OCI-LY7 (cell line): Measurements from ENCODE around the gene PES1. TPM values are rescaled to one million over a fixed set of nuclear protein-coding genes. Genes with fewer than 3 reads are reported as not detected.

ENCODE experiments used
- BruUV-seq: library from RNA; stranded (reverse); fragments of 400-500 nt; replicated peaks from 2 replicates; lab custom pipeline; 2021; lab: Mats Ljungman, UMichigan
- CTCF ChIA-PET: fragments of 300-600 bp; sonication (Branson Sonifier 250); formaldehyde crosslinking; loops from one replicate; lab custom pipeline; 2022; ENCODE audit warnings: antibody characterized with exemption; ENCODE audit not compliant: unreplicated experiment; lab: Charles Lee
- POLR2A ChIA-PET: fragments of 300-600 bp; sonication (Branson Sonifier 250); formaldehyde crosslinking; loops from one replicate; lab custom pipeline; 2022; ENCODE audit warnings: antibody characterized with exemption; lab: Charles Lee
- DNase-seq: peaks from one replicate; pipeline ENCODE4 v3.0.0-alpha.2; 2015; ENCODE audit warnings: low spot score
- H2AFZ ChIP-seq: fragments of 200-600 bp; sonication (generic), shearing (Covaris generic); 2 replicates; pipeline ENCODE4 v1.6.1; 2014; ENCODE audit warnings: mild to moderate bottlenecking, antibody characterized with exemption, low read length, moderate library complexity
- H3K27ac ChIP-seq: fragments of 200-600 bp; sonication (generic); 2 replicates; pipeline ENCODE4 v1.5.1; 2014; ENCODE audit warnings: mixed run types, low read depth, mild to moderate bottlenecking, moderate library complexity, low read length, inconsistent platforms; ENCODE audit not compliant: poor library complexity, severe bottlenecking
- H3K36me3 ChIP-seq: fragments of 200-600 bp; sonication (generic); 2 replicates; pipeline ENCODE4 v1.6.1; 2014; ENCODE audit warnings: mild to moderate bottlenecking, antibody characterized with exemption, low read length, moderate library complexity, mixed read lengths; ENCODE audit not compliant: insufficient read depth
- H3K4me1 ChIP-seq: fragments of 200-600 bp; sonication (generic); 2 replicates; pipeline ENCODE4 v1.5.1; 2014; ENCODE audit warnings: mild to moderate bottlenecking, low read length; ENCODE audit not compliant: insufficient read depth, poor library complexity, severe bottlenecking
- H3K4me2 ChIP-seq: fragments of 200-600 bp; sonication (generic); 2 replicates; pipeline ENCODE4 v1.6.1; 2014; ENCODE audit warnings: mild to moderate bottlenecking, low read length
- H3K4me3 ChIP-seq: fragments of 200-600 bp; sonication (generic); 2 replicates; pipeline ENCODE4 v1.5.1; 2014; ENCODE audit warnings: mild to moderate bottlenecking, low read depth, low read length; ENCODE audit not compliant: poor library complexity, severe bottlenecking
- H3K79me2 ChIP-seq: fragments of 200-600 bp; sonication (generic); 2 replicates; pipeline ENCODE4 v1.6.1; 2016; ENCODE audit warnings: low read depth, mild to moderate bottlenecking, low read length, moderate library complexity, mixed read lengths; ENCODE audit not compliant: insufficient read depth
- H3K9me2 ChIP-seq: fragments of 200-600 bp; sonication (generic); 2 replicates; pipeline ENCODE4 v1.6.1; 2016; ENCODE audit warnings: mild to moderate bottlenecking, low read length, mixed read lengths; ENCODE audit not compliant: insufficient read depth
- H3K9me3 ChIP-seq: fragments of 200-600 bp; sonication (generic); 2 replicates; pipeline ENCODE4 v1.6.1; 2014; ENCODE audit warnings: mild to moderate bottlenecking, mixed run types, low read length, mixed read lengths
- H4K20me1 ChIP-seq: fragments of 200-600 bp; sonication (generic); 2 replicates; pipeline ENCODE4 v1.6.1; 2014; ENCODE audit warnings: mild to moderate bottlenecking, antibody characterized with exemption, low read length, moderate library complexity, mixed read lengths; ENCODE audit not compliant: insufficient read depth
- EZH2phosphoT487 ChIP-seq: fragments of 200-600 bp; sonication (generic); IDR thresholded peaks from 2 replicates; pipeline ENCODE4 v1.6.1; 2018; ENCODE audit warnings: low read depth, borderline replicate concordance, mild to moderate bottlenecking, mixed run types, antibody characterized with exemption, low read length, moderate library complexity, mixed read lengths
- intact Hi-C: fragments of 100-400 bp; cut with micrococcal nuclease; formaldehyde crosslinking; loops from one replicate; pipeline ENCODE4 v1.10.0; 2022; ENCODE audit not compliant: unreplicated experiment
- total RNA-seq, 2 experiments: library from RNA; depleted of rRNA in 1 of 2; stranded (reverse); fragments of >200 nt in 1 of 2; shearing (Covaris generic) in 1 of 2; gene quantifications; 2 replicates each; pipeline ENCODE4 v1.2.3, GENCODE V29; 2014 to 2022
- TF ChIP-seq, protein P1 (sequence below): fragments of 200-600 bp; sonication (generic); conservative IDR thresholded peaks from 2 replicates; pipeline ENCODE4 v1.5.1; 2014; ENCODE audit warnings: mild to moderate bottlenecking, antibody characterized with exemption, low read length, moderate library complexity, mixed read lengths

The PES1 gene
- total RNA-seq, 2 experiments from 2014 or later = 78.2 to 107 TPM

DNA sequence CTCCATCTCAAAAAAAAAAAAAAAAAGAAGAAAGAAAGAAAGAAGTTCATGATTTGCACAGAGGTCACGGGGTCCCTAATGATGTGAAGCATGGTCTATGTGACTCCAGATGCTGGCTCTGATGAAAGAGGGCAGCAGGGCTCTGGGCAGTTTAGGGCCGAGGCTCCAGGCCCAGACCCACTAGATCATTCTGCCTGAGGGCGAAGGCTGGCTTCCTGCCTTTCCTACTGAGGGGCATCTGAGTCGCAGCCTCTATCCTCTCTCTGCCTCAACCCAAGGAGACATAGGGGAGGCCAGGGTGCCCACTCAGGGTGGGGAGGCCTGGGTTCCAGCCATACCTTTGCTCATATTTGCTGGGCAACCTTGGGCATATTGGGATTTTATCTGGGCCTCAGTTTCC, 48.7 kb upstream of the PES1 start:
- Histone ChIP-seq H3K27ac (no peak overlapping the region), H3K4me1 (peaks cover 3% of the 10 kb centered on the region), H3K9me3 (no peaks in the 10 kb centered on the region), H2AFZ (no peak overlapping the region), H3K9me2 (no peaks in the 10 kb centered on the region), H3K4me3 (no peak overlapping the region), H3K4me2 (no peak overlapping the region), H3K79me2 (no peaks in the 10 kb centered on the region), H4K20me1 (no peaks in the 10 kb centered on the region), H3K36me3 (no peaks in the 10 kb centered on the region; the same call in 1 of the 2 replicates)
- intact Hi-C loops = no loop called here
- DNase-seq = no peak
- ChIA-PET CTCF (no interaction called here), POLR2A (no interaction called here)
- no peak for TF ChIP-seq EZH2phosphoT487
- TF ChIP-seq, protein P1, sequence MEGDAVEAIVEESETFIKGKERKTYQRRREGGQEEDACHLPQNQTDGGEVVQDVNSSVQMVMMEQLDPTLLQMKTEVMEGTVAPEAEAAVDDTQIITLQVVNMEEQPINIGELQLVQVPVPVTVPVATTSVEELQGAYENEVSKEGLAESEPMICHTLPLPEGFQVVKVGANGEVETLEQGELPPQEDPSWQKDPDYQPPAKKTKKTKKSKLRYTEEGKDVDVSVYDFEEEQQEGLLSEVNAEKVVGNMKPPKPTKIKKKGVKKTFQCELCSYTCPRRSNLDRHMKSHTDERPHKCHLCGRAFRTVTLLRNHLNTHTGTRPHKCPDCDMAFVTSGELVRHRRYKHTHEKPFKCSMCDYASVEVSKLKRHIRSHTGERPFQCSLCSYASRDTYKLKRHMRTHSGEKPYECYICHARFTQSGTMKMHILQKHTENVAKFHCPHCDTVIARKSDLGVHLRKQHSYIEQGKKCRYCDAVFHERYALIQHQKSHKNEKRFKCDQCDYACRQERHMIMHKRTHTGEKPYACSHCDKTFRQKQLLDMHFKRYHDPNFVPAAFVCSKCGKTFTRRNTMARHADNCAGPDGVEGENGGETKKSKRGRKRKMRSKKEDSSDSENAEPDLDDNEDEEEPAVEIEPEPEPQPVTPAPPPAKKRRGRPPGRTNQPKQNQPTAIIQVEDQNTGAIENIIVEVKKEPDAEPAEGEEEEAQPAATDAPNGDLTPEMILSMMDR = no peak
- no TSS peak for BruUV-seq

DNA sequence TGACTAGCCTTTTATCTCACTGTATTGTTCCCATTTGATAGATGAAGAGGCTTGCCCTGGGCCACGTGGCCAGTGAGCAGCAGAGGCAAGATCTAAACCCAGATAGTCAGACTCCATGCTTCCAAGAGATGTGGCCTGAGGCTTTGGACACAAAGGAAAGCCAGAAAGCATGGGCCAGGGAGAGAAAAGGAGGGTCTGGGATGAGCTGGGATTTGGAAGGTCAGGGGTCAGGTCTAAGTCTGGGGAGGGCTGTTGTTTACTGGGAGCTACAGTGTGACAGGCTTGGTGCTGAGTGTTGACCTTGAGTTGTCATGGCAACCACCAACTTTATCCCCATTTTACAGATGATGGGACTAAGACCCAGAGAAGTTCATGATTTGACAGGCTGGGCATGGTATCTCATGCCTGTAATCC, 46.0 kb upstream of the PES1 start:
- H3K4me2 ChIP-seq = peak overlapping the region; percentile 93
- H3K9me3 ChIP-seq = no peaks in the 10 kb centered on the region
- no peaks in the 10 kb centered on the region for H3K9me2 ChIP-seq
- ChIA-PET POLR2A (interaction anchor here (0.6 kb wide), 1 partner anchor 13 kb away, joined by 4 read pairs; no protein-coding TSS in a partner anchor), CTCF (no interaction called here)
- H3K4me3 ChIP-seq = peak overlapping the region; percentile 74
- H3K36me3 ChIP-seq = no peaks in the 10 kb centered on the region; the same call in 1 of the 2 replicates
- no peak overlapping the region for H2AFZ ChIP-seq
- BruUV-seq = no TSS peak
- H3K79me2 ChIP-seq = no peaks in the 10 kb centered on the region
- DNase-seq = no peak
- intact Hi-C loops = loop anchor here (10.0 kb wide), 1 partner anchor 447 kb away; the partner anchor contains the start of gene SMTN
- TF ChIP-seq, protein P1 = no peak
- TF ChIP-seq EZH2phosphoT487 = no peak
- H3K27ac ChIP-seq = no peak overlapping the region
- peaks cover 16% of the 10 kb centered on the region for H3K4me1 ChIP-seq
- no peaks in the 10 kb centered on the region for H4K20me1 ChIP-seq
